G401.6 (cell line): Measurements from ENCODE around the gene TBKBP1.

Experiments
- FAIRE-seq: peaks from 2 replicates; lab custom pipeline; 2012; peaks lifted over from hg19 to GRCh38; lab: Jason Lieb, UNC

The TBKBP1 gene

DNA sequence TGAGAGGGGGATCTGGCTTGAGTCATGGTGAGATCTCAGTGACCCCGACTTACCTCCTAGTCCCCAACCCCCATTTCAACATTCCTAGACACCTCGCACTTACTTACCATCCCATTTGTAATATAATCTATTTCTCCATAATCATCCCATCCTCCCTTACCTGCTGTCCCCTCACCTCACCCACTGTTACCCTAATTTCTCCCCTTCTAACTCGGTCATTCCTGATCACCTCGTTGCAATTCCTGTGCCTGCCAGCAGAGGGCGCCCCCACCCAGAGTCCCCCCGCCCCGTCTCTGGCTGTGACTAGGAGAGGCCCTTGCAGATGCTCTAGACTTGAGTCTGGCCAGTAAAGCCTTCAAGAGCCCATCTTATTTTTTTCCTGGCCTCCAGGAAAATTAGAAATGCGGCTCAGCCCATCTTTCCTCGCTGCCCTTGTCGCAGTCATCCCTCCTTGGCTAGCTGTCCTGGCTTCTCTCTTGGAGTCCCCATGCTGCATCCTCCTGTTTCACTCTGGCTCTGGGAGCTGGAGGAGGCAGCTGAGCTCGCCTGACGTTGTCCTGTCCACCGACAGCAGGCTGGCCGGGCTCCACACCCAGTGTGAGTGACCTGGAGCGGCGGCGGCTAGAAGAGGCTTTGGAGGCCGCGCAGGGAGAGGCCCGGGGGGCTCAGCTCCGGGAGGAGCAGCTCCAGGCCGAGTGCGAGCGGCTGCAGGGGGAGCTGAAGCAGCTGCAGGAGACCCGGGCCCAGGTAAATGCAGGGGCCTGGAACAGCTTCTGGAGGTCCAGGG, 5.0 kb downstream of the TBKBP1 start:
- no peak for FAIRE-seq

DNA sequence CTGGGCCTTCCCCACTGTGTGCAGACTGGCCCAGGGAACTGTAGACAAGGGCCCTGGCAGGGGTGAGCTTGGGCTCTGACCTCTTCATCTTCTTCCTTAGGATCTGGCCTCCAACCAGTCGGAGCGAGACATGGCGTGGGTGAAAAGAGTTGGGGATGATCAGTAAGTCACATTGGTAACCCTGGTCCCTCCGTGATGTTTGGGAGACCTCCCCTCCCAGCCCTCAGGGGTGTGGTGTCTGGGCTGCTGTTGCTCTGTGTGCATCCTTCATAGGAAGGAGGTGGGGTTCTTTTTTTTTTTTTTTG, 5.5 kb downstream of the TBKBP1 start:
- FAIRE-seq: no peak

DNA sequence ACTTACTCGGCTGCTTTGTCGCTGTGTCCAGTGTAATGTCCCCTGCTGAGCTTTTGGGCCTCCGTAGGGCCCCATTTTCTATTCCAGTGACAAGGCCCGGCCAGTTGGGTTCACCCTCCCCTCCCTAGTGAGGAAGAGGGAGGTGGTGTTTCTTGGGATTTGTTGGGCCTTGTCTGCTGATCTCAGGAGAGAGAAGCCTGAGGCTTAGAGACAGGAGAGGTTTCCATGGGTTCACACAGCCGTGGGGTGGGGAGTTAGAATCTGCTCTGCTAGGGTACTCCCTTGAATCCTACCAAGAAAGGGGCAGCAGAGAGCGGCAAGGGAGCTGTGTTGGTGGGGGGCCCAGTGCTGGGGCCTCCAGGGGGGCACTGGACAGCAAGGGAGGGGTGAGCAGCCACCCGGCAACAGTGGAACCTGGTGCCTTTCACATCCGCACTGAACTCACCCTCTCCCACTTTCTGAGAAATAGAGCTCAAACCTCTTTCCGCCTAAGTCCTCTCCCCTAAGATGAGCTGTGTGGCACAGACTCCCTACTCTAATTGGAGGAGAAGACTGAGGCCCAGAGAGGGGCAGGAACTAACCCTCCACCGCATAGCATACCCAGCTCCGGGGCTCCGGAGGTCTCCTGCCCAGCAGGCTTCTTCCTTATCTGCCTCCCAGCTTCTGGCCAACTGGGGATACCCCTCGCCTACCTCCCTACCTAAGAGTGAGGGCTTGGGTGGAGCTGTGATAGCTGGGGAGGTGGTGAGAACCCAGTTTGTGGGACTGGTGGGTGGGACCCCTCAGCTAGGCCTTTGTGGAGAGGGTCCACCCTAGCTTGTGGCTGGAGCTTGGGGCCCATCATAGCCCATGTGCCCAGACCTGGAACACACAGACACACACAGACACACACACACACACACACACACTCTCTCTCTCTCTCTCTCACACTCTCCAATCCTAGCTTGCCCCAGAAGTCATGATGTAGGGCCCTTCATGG, 6.8 kb downstream of the TBKBP1 start:
- FAIRE-seq: no peak

DNA sequence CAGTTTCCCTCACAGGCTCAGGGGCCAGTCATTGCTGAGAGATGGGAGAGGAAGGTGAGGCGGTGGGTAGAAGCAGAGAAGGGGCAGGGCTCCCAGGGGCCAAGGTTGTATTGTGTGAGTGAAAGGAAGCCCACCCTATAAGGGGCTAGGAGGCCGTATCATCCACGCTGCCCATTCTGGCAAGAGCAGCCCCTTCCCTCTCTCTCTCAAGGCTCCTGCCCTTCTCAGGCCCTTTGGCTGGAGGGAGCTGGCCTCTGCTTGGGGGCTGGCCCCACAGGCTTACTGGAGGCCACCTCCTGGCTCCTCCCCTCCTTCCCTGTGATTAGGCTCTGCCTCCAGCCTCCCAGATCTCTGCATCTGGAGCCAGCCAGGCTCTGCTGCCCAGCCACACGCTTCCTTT, 7.6 kb downstream of the TBKBP1 start:
- FAIRE-seq: no peak

DNA sequence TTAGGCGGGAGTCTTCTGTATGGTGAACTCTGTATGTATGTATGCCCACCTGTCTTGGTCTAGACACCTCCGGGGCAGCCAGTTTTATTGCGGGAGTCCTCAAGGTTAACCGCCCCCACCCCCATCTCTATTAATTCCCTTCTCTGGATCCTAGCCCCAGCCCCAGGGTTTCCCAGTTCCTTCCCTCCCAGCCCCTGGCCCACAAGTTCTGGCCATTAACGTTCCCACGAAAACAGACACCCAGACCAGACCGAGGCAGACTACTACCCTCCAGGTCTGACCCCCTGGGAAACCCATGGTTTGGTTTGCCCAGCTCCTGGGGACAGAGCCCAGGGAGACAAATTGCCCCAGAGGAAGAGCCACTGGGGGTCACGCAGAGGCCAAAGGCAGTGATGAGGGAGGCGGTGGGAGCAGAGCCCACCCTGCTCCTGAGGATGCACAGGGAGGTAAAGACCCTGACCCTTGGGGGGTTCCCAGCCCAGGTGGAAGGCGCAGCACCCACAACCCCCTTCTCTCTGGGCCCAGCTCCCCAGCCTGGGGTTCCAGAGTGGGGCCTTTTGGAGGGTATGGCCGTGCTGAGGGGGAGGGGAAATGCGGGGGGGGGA, 8.5 kb downstream of the TBKBP1 start:
- no peak for FAIRE-seq

DNA sequence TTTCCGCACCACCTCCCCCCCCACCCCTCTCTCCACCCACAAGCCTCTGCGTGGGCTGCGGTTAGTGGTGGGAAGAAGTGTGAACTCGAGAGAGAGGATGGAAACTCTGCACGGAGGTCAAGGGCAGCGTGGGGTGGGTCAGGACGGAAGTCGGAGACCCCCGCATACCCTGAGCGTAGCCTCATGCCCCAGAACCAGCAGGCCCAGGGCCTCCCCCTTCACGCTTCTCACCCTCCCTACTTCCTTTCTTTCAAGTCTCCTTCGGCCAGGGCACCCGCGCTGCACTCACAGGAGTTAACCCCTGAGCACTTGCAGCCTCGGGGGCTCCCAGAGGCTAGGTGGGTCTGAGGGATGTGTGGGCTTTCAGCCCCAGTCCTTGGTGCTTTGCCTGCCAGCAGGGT, 9.2 kb downstream of the TBKBP1 start:
- FAIRE-seq: no peak

DNA sequence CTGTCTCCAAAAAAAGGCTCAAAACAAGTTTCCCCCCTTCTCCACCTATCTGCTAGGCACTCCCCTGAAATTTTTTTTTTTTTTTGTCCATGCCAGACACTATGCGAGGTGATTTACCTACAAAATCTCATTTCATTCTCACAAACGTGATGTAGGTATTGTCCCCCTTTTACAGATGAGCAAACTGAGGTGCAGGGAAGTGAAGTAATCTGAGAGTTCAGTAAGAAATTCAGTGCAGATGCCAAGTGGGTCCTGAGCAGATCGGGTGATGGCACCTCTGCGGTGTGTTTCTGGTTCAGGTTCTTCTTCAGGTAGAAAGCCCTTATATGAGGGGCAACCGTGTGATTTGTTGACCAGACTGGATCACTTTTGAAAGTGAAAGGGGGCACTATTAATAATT, 9.7 kb downstream of the TBKBP1 start:
- no peak for FAIRE-seq

DNA sequence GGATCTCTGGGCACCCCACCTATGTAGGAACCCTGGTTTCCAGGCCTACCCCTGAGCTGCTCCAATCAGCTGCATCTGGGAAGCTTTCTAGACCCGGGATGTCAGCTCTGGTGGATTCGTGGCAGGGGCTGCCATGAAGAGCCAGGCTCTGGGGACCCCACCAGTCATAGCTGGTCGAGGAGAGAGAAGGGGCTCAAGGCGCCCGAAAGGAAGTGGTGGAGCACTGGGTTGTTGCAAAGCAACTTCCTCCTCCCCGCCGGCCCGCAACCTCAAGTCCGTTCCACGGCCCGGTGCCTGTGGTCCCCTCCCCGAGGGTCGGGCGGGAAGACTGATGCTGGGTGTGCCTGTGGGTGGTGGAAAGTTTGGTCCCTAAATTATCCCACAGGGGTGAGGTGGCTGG, 10.2 kb downstream of the TBKBP1 start:
- no peak for FAIRE-seq

DNA sequence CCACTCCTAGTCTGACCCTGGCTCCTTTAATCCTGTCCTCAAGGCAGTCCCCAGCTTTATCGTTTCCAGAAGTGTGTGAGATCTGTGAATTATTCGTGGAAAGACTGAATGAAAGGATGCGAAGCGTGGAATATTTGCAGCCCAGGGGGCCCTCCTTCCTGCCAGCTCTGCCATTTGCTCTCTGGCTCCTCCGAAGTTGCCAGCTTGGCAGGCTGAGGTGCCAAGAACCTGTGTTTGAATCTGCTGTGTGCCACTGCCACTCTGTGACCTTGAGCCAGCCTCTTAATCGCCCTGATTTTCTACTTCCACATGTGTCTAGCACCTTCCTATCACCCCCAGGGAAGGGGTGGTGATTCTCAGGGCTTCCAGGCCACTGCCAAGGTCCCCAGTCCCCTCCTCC, 10.8 kb downstream of the TBKBP1 start:
- no peak for FAIRE-seq

DNA sequence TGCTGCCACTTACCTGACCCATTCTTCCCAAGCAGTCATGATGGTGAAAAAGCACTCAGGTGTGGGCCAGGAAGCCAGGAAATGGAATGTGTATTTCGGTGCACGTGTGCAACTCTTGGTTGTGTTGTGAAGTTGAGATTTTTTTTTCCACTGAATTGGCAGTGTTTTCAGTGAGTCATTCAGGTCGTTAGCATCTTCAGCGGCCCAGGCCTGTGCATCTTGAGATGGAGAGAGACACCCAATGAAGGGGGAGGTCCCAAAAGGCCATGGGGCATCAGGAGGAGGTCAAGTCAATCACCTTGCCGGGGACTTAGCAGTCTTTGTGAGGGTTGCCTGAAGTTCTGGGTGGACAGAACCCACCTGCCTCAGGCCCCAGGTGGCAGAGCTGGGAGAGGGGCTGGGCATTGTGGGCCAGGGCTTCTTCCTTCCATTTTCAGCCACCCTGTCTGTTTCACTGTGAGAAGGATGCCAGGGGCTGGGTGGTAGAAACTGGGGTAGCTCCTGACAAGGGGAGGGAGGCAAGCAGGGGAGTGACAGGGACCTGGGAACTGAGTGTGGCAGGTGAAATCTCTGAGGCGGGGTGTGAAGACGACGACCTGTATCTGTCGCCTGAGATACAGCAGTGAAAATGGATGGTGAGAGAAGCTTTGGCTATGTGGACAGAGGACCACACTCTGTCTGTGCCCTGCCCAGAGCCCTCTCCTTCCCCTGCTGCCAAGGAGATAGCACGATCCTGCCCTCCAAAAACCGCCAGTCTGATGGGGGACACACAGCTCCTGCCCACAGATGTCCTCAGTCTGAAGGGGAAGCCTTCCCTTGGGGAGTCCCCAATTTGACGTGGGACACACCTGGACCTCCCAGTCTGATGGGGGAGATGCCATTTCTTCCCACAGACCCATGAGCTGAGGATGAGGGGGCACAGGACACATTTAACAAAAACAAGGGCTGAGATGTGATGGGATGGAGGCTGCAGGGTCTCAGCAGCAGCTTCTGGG, 11.9 kb downstream of the TBKBP1 start:
- no peak for FAIRE-seq

DNA sequence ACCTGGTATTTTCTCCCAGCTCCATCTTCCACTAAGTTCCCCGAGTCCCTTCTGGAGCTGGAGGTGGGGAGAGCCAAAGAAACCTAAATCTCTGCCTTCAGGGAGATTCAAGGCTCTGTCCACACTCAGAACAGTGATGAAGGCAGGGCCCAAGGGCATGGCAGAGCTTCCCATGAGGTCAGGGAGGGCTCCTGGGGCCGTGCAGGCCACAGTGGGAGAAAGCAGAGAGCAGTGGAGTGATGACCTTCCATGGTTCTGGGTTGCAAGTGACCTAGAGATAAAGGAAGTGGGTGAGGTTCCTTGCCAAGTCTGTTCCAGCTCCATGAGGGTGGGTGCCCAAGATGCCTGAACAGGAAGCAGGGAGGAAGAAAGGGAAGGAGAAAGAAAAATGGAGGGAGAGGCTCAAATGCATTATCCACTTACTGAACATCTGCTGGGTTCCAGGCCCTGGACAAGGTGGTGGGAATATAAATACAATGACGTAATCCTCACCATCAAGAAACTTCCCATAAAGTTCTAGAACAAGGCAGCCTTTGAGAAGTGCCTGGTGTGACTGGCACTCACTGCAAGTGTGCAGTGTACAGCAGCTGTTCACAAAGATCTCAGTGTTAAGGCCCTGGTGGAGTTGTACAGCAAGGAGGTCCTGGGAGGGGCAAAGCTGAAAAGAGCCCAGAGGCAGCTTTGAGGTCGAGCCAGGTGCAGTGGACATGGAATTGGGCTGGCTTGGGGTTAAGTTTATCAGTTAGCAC, 13.3 kb downstream of the TBKBP1 start:
- no peak for FAIRE-seq

DNA sequence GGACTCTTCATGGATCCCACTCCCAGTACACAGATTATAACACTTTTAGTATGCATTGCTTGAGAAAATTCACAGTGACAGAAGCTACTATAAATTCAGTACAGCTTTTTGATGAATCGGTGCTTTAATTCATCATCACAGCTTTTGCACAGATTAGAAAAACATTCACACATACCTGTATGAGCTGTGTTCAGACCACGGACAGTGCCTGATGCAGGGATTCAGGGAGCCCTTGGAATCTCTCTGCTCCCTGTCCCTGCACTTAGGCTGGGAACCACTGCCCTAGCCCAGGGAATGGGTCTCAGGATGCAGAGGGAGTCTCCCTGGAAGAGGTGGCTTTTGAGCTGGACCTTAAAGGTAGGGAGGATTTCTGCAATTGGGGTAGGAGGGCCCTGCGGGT, 13.9 kb downstream of the TBKBP1 start:
- no peak for FAIRE-seq

DNA sequence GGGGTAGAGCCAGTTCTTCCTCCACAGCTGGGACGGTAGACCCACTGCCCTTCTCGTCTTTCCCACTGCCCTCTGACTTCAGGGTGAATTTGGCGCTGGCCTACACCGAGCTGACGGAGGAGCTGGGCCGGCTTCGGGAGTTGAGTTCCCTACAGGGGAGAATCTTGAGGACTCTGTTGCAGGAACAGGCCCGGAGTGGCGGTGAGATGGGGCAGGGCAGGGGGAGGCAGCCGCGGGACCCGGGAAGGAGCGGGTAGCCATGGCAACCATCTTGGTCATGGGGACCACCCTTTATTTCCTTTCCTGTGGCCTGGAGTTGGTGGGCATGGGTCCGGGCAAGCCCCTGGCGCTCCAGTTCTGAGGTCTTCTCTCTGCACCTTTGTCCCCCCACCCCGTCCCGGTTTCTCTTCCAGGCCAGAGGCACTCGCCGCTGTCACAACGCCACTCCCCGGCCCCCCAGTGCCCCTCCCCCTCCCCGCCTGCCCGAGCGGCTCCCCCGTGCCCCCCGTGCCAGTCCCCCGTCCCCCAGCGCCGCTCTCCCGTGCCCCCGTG, 14.4 kb downstream of the TBKBP1 start:
- FAIRE-seq: no peak

DNA sequence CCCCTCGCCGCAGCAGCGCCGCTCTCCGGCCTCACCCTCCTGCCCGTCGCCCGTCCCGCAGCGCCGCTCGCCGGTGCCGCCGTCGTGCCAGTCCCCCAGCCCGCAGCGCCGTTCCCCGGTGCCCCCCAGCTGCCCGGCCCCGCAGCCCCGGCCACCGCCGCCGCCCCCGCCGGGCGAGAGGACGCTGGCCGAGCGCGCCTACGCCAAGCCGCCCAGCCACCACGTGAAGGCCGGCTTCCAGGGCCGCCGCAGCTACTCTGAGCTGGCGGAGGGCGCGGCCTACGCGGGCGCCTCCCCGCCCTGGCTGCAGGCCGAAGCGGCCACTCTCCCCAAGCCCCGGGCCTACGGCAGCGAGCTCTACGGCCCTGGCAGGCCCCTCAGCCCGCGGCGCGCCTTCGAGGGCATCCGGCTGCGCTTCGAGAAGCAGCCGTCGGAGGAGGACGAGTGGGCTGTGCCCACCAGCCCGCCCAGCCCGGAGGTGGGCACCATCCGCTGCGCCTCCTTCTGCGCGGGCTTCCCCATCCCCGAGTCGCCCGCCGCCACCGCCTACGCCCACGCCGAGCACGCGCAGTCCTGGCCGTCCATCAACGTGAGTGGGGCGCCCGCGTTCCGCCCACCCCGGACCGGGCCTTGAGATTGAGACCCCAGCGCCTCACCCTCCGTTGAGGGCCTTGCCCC, 15.0 kb downstream of the TBKBP1 start:
- FAIRE-seq: no peak

DNA sequence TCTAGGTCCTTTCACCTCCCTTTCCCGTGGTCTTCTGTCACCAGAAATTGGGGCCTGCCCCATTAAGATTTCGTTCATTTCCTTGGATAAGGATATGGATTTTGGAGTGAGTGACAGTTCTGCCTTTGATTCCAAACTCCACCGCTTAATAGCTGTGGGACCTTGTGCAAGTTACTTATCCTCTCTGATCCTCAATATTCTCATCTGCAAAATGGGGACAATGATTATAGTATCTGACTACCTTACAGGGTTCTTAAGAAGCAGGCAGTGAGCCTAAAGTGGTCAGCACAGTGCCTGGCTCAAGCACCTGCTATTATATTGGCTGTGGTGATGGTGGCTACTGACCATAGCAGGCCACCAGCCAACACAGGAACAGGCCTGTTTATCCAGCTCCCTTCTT, 15.6 kb downstream of the TBKBP1 start:
- no peak for FAIRE-seq

DNA sequence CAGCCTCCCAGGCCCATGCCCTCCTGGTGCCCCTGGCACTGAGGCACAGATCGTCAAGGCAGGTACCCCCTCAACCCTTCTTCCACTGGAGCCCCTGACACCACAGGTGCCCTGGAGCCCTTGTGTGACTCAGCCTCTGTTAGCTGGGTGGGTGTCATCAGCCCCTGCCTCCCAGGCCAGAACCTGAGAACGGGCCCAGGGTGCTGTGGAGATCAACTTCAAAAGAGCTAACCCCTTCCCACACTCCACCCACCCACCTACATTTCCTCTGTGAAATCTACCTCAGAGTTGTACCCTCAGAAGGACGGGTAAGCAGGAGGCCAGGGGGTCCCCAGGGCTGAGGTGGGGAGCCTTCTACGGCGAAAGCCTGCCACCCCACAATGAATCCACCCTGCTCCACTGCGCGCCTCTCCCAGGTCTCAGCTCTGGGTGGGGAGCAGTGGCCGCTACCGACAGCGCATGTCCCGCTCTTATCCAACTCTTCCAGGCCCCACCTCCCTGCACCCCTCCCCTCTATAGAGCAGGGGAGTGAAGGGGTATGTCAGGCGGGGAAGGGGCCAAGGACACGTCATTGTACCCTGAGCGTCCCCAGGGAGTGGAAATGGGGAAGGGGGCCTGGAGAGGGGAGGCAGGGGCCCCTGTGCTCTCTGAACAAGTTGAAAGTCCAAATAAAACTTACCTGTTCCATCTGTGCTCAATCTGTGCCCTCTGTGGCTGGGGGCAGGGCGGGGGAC, 17.6 kb downstream of the TBKBP1 start:
- FAIRE-seq: no peak

DNA sequence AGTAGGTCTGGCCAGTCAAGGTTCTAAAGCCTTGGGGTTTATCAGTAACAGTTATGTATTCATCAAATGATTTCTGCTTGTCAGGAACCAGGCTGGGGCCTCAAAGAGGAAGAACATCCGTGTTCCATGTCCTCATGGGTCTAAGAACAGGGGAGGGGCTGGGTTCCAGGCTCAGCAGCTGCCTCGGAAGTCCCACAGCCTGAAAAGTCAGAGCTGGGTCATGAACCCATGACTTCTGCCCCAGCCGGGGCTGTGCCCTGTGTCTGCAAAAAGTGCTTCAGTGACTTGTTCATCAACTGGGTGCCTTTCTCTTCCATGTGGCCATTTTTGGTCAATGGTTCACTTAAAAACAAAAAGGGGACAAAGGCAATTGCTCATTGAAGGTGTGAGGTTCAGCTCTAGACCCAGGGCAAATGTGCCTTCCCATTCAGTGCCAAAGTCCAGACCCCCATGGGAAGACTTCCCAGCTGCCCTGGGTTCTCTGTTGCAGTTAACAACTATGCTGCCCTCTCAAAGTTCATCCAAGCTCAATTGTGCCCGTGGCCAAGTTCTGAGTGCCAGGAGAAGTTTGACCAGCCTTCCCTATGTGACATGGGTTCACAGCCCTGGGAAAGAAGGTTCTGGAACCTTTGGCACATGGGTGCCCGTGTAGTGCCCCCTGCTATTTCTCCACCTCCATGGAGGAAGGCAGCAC, 18.5 kb downstream of the TBKBP1 start:
- no peak for FAIRE-seq

DNA sequence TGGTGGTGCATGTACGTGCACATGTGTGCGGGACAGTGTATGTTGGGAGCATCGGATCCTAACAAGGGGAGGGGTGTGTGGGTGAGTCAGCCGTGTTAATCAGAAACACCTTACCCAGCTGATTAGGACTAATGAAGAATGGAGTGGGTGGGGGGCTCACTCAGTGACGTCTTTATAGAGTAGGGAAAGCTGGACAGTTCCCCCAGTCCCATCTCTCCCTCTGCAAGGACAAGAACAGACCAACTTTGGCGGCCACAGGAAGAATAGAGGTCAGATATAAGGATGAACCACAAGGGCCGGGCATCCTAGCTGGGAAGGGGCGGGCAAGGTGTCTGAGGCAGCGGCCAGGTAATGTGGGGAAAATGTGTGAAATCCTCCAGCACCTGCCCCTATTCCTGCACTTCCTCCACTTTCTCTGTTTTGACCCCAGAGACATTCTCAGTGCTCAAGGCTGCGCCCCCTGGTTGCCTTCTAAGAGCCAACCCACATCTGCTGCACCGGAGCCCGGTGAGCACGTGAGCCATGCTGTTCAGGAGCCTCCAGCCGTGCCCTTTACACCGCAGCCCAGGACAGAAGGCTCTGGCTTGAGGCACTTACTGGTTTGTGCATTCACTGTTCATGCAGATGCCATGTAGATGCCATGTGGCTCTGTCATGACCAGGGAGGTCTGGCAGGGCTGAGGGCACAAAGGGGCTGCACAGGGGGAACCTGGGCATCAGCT, 20.2 kb downstream of the TBKBP1 start:
- FAIRE-seq: no peak
